DMS 273 (cell line): ENCODE measurements around the gene GPC2.
"Not testable (repeated sequence)": the region's sequence is repeated elsewhere in the genome, so short reads cannot be mapped to it uniquely, and the experiment has no call there.

Experiments used
- DNase-seq: peaks from one replicate; lab custom pipeline; 2025; ENCODE audit not compliant: unreplicated experiment; lab: John Stamatoyannopoulos, UW

Gene GPC2

GRCh38 chr7:100153708-100154535 lies 23.3 kb downstream of the GPC2 start:
- peak; percentile 49 for DNase-seq

DNA sequence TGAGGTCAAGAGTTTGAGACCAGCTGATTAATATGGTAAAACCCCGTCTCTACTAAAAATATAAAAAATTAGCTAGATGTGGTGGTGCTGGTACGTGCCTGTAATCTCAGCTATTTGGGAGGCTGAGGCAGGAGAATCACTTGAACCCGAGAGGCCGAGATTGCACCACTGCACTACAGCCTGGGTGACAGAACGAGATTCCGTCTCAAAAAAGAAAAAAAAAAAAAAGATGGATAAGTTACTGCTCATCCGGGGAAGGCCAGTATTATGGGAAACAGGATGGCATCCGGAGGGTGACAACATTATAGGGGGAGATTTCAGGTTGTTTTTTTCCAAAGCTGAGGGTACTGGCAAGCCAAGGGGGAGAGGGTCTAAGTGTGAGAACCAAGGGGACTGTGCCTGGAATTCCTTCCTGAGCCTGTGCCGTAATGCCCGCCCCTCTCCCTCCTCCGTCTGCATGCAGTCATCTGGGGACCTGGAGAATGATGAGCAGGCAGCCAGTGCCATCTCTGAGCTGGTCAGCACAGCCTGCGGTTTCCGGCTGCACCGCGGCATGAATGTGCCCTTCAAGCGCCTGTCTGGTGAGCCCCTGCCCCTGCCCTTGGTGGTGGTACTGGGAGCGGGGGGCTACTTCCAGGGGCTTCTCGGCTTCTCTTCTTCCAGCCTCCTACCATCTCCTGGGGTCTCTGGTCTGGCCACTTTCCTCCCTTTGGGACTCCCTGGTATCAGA lies 24.1 kb downstream of the GPC2 start:
- DNase-seq, result no peak

- DNase-seq, result no peak
These were observed 24.8 kb downstream of the GPC2 start for GRCh38 chr7:100152404-100152803.

DNA sequence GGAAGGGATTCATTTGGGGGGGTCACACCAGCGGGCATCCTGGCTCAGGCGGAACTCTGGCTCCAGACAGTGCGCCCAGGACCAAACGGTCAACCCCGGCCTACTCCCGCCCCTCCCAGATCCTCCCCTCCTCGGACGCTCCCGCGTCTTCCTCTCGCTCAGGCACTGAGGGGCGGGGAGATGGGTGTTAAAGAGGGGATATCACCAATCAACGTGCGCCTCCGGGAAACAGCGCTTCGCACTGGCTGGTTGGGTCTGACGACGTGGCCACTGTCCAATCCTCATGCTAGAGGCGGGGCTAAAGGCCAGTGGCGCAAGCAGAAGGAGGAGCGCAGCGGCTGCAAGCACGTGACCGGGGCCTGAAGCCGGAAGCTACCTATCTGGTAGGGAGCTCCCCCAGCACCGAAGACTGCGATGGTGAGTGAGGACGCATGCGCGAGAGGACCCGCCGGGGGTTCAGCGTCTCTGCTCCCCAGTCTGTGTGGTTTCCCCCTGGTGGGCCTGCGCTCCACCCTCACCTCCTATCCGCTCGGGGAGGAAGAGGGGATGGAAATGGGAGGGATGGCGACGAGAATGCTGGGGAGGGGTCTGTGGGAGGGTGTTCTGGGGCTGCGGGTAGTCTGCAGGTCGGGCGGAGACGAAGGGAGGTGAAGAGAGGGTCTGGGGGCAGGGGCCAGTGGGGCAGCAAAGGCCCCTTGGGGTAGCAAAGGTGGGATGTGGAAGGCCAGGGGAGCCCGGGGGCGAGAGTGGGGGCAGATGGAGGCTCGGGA lies 28.4 kb downstream of the GPC2 start, which contains the start of gene LAMTOR4:
Gene LAMTOR4, plus strand, starts transcription at position 360 of the 770 bp plus-strand sequence. Its CDS starts 55 bp downstream, at position 415.
- peak; percentile 100 for DNase-seq

- DNase-seq, result no peak
These were observed 29.0 kb downstream of the GPC2 start for GRCh38 chr7:100148225-100148558.

DNA sequence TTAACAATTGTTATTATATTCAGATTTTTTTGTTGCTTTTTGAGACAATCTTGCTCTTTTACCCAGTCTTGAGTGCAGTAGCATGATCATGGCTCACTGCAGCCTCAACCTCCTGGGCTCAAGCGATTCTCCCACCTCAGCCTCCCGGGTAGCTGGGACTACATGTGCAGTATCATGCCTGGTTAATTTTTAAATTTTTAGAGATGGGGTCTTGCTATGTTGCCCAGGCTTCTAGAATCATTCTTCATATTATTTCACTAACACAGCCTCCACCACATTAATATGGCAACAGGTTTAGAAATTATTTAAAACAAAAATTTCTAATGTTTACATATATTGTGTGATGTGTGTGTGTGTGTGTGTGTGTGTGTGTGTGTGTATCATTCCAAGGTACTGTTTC lies 29.9 kb downstream of the GPC2 start:
- DNase-seq, result no peak

DNA sequence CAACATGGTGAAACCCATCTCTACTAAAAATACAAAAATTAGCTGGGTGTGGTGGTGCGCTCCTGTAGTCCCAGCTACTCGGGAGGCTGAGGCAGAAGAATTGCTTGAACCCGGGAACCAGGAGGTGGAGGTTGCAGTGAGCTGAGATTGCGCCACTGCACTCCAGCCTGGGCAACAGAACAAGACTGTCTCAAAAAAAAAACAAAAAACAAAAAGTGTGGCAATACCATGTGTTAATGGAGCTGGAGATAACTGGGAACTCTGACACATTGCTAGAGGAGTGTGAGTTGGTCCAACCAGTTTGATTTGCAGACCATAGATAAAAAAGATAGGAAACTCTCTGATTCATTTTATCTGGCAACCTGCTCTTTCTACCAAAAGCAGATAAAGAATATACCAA lies 30.8 kb downstream of the GPC2 start:
- not testable (repeated sequence) for DNase-seq

GRCh38 chr7:100142461-100142860 lies 34.7 kb downstream of the GPC2 start:
- no peak for DNase-seq

DNA sequence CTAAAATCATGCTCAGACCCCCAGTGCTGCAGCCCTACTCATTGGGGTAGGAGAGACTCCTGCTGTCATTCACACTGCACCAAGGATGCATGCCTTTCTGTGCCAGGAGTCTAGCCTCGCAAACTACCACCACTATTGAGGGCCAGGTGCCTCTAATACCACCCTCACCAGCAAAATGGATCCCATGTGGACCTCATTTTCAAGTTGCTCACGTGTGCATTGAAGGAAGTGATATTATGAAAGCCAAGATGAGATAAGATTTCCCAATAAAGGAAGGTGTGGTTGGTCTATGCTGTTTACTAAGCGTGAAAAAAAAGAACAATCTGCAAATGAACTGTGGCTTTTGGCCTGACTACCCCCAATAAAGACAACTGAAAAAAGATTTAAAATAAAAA lies 35.6 kb downstream of the GPC2 start:
- DNase-seq, result no peak

- DNase-seq, result no peak
These were observed 39.1 kb downstream of the GPC2 start for GRCh38 chr7:100137851-100138760.

DNA sequence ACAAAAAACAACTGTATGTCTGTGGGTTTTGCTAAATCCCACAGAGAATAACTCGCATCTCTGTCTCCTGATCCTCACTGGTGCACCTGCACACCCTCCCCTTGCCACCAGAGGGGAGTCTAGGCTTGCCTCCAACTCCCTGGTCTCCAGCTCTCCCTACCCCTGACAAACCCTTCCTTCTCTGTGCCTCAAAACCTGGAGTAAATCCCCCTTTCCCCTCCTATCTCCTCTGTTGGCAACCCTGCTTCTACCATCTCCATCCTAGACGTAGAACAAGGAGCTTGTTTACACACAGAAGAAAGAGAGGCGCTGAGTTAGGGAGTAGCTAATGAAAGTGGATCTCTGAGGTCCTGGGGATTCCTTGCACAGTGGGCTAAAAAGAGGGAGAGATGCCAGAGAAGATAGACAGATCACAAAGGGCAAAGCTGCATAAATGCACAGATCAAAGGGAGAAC lies 44.5 kb downstream of the GPC2 start:
- peak; percentile 92 for DNase-seq

GRCh38 chr7:100132126-100132525 lies 45.1 kb downstream of the GPC2 start:
- peak; percentile 44 for DNase-seq

DNA sequence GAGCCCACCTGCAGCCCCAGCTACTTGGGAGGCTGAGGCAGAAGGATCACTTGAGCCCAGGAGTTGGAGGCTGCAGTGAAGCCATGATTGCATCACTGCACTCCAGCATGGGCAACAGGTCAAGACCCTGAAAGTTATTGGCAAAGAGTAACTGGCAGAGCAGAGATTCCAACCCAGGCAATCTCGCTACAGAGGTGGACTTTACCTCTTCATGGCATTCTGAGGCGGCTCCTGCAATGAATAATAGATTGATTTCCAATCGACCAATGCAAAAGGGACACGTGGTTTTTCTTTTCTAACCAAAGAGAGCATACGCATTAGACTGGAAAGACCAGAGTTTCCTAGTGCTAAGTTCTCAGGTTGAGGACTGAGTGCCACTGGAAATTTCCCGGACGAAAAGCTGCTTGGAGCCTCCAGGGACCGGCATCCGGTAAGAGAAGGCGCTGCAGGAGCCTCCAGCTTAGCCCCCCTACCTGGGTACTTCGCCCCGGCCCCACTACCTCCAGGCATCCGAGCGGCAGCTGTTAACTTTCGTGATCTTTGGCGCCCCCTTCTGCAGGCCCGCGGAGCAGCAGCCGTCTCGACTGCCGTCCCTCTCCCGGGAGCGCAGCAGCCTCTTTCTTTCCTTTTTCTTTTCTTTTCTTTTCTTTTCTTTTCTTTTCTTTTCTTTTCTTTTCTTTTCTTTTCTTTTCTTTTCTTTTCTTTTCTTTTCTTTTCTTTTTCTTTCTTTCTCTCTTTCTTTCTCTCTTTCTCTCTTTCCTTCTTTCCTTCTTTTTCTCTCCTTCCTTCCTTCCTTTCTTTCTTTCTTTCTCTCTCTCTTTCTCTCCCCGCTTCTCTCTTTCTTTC lies 46.4 kb downstream of the GPC2 start:
- DNase-seq, result peak; percentile 92

GRCh38 chr7:100130220-100130607 lies 47.0 kb downstream of the GPC2 start:
- DNase-seq, result not testable (repeated sequence)

- no peak for DNase-seq
These were observed 48.6 kb downstream of the GPC2 start for GRCh38 chr7:100128637-100128963.

DNA sequence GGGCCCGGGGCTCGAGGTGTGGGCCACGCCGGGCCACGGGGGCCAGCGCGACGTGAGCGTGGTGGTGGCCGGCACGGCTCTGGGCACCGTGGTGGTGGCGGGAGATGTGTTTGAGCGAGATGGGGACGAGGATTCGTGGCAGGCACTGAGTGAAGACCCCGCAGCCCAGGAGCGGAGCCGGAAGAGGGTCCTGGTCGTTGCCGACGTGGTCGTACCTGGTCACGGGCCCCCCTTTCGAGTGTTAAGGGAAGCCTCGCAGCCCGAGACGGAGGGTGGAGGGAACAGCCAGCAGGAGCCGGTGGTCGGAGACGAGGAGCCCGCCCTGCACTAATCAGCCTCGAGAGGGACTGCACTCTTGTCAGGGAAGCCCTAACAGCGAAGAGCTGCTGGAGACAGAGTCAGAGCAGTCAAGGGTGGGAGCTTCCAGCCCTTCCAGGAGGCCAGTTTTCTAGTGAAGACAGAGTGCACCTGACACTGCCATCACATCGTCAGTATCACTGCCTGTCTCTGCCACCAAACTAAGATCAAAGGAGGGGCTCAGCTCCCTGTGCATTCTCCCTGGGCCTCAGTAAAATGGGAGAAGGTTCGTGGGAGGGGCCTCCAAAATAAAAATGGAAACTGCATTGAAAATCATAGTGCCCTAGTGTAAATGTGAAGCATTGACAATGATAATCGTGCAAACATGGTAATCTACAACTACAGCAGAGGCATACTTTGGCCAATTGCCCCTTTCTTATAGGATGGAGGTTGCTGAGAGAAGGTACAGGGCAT lies 49.1 kb downstream of the GPC2 start:
- peak; percentile 58 for DNase-seq

GRCh38 chr7:100126931-100127865 lies 50.0 kb downstream of the GPC2 start, which contains the start of gene MBLAC1:
Gene MBLAC1, plus strand, starts transcription at chr7:100126967. Its CDS starts 429 bp downstream, at chr7:100127396.
- DNase-seq, result peak; percentile 98
